Stimulated activated CD4-positive, alpha-beta T cell treated with anti-CD3 and anti-CD28 coated beads, Interleukin-2, amount 100 ng/mL, for 4 hours (primary cell): Measurements from ENCODE around the gene SIRT5.

ENCODE experiments used
- DNase-seq: peaks from one replicate; pipeline ENCODE4 v3.0.0-alpha.2; 2020; ENCODE audit warnings: low read depth

SIRT5 gene

DNA sequence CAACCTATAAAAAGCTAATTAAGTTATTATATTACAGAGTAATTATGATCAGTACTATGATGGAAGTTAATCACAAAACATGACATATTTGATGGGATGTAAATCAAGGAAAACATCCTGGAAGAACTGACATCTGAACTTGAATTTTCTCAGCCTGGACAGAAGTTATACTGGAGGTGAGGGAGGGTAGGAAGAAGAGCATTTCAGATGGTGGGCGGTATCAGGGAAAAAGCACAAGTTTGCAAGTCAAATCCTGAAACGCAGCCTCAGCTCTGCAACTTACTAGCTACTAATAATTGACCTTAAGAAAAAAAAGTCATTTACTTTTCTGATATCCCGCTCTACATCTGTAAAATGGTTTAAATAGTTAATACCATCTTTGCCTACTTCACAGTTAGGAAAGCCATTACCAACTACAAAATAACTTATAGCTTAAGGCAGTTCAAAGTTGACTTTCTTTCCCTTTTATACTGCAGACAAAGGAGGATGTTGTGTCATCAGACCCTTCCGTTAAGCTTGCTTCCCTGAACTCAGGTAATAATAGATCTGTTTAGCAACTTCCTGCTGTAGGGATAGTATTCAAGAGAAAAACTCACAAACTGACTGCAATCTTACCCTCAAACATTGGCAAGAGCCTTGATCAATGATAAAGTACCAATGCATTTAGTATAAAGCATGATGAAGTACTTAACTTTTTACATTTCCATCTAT lies 61.7 kb downstream of the SIRT5 start:
- DNase-seq = no peak

- no peak for DNase-seq
These were observed 63.6 kb downstream of the SIRT5 start for GRCh38 chr6:13638014-13638413.

GRCh38 chr6:13638626-13639025 lies 64.2 kb downstream of the SIRT5 start:
- no peak for DNase-seq

- no peak for DNase-seq
These were observed 66.9 kb downstream of the SIRT5 start for GRCh38 chr6:13641315-13641714.

DNA sequence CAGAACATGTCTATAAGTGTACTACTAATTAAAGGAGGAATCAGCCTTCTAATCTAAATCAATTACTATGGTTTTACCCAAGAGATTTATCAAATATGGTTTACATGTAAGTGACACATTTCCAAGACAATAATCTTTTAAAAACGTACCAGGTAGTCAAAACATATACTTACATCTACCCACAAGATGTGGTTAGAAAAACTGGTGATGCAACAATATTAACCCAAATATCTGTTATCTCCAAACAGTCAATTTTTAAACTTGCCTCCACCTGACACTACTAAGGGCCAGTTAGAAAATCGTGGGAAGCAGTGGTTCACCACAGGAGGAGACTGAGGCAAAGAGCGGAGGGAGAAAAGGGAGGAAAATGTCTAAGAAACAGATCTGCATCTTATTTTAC lies 68.7 kb downstream of the SIRT5 start:
- DNase-seq = no peak

DNA sequence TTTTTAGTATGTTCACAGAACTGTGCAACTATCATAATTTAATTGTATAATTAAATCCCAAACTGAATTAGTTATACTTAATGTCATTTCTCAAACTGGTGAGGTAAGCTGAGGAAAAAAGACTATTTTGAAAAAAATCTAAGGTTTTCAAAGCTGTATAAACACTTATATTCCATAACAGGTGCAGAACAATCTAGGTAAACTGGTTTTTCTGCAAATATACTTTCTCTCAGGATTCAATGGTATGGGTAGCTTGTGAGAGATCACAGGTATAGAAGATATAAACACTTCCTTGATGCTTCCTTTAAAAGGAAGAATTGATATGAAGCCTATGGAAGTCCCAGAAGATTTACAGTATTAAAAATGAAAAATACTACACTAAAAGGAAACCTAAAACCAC lies 74.4 kb downstream of the SIRT5 start:
- DNase-seq = no peak

GRCh38 chr6:13649393-13649792 lies 75.0 kb downstream of the SIRT5 start:
- no peak for DNase-seq

DNA sequence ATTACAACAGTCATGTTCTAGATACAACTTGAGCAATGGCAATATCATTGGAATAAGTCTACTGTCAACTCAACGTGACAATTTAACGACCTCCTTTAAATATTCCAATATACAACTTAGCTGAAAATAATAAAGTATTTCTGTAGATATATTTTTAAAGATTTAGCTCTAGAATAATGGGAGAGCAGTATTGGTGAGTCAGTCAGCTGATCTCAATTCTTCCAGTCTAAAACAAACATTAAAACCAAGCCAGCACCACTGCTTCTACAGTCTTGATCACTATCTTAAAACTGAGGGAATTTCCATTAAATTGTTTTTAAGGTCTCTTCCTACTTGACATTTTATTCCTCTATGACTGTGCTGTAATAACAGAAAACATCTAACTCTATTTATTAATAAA lies 78.9 kb downstream of the SIRT5 start:
- DNase-seq = no peak

- no peak for DNase-seq
These were observed 80.1 kb downstream of the SIRT5 start for GRCh38 chr6:13654496-13654895.

- no peak for DNase-seq
These were observed 81.3 kb downstream of the SIRT5 start for GRCh38 chr6:13655700-13656099.

DNA sequence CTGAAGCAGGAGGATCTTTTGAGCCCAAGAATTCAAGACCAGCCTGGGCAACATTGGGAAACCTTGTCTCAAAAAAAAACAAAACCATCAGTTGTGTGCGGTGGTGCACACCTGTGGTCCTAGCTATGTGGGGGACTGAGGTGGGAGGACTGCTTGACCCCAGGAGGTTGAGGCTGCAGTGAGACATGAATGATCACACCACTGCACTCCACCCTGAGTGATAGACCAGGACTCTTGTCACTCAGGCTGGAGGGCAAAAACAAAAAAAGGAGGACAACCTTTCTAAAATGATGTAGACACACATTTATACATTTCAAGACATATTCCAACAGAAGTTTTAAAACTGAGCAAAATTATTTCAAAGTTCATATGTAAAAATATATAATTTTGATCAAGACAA lies 85.9 kb downstream of the SIRT5 start:
- no peak for DNase-seq

- no peak for DNase-seq
These were observed 86.5 kb downstream of the SIRT5 start for GRCh38 chr6:13660893-13661292.

DNA sequence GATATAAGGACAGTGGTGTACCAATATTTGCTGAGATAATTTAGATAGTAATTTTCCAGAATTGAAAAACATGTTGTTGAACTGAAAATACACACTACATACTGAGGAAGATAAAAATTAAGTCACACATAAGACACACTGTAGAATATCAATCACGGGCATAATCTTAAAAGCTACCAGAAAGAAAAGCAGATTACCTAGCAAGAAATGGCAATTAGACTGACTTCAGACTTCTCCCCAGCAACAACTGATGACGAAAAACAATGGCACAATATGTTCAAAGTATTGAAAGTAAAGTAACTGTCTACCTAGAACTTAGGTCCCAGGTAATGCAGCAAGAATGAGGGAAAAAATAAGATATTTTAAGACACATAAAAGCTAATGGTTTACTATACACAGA lies 87.2 kb downstream of the SIRT5 start:
- no peak for DNase-seq

DNA sequence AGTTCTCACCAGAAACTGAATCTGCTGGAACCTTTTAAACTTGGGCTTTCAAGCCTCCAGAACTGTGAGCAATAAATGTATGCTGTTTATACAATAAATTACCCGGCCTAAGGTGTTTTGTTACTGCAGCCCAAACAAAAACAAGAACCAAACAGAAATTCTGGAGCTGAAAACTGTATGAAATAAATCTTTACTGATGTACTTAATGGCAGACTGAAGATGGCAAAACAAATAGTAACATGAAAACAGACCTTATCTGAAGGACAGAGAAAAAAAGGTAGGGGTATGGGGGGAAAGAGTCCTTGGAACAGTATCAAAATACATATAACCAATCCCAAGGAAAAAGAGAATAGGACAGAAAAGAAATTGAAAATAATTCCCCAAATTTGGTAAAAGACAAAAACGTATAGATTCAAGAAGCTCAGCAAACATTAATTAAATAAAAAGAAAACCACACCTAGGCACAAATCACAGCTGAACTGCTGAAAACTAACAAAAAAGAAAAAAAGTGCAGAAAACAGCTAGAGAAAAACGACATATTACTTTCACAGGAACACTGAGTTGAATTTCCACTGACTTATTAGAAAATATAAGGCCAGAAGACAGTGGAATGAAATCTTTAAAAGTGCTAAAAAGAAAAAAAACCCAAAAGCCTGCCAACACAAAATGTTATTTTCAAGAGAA lies 88.4 kb downstream of the SIRT5 start:
- DNase-seq = no peak

DNA sequence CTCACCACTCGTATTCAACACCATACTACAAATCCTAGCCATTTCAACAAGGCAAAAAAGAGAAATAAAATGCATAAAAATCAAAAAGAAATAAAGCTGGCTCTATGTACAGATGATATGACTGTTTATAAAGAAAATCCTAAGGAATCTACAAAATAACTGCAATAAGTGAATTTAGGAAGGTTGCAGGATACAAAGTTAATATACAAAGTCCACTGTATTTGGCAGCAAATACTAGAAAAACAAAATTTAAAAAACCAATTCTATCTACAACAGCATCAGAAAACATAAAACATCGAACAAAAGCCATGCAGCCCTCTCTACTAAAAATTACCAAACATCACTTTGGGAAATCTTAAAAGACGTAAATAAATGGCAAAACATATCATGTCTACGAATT lies 89.6 kb downstream of the SIRT5 start:
- no peak for DNase-seq
